ENCODE measurements around the gene PSMD9.
"Not testable (repeated sequence)": the region's sequence is repeated elsewhere in the genome, so short reads cannot be mapped to it uniquely, and the experiment has no call there.

PSMD9 gene

DNA sequence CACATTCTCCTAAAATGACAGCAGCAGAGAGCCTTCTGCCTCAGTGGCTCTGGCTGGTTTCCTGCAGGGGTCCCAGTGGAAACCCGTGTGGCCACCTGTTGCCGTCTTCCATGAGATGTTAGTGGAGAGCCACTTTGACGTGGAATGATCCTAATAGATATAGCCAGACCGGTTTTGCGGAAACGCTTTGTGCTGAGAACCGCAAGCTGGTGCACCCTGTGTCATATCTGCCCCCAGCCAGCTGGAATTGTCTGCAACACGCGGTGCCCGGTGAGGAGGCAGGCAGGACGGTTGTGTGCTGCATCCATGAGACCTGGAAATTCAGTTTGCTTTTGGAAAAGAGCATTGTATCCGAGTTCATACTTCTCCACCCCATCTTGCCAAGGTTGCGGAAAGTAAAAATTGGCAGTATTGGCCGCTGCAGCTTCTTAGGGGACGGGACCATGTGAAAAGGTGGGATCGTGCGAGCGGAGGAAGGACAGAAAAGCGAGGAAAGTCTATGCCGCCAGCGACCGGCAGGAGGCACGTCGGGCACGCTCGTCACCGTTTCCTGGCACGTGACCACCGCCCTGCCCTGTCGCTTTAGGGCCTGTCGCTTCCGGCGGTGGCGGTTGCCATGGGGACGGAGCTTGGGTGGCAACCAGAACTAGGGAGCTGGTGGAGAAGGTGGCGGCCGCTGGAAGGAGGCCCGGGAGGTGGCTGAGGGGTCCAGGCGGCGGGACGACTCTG, 29.5 kb downstream of the PSMD9 start, which contains the start of gene CFAP251:
TSS of gene CFAP251 (plus strand) at position 643 of the 729 bp plus-strand sequence. CDS start 2,714 bp downstream, outside the sequence.
- DNase-seq (ENCODE audit: low read depth in 1 of 2, low spot score in 1 of 2) = peak; percentile 87 to 89

DNA sequence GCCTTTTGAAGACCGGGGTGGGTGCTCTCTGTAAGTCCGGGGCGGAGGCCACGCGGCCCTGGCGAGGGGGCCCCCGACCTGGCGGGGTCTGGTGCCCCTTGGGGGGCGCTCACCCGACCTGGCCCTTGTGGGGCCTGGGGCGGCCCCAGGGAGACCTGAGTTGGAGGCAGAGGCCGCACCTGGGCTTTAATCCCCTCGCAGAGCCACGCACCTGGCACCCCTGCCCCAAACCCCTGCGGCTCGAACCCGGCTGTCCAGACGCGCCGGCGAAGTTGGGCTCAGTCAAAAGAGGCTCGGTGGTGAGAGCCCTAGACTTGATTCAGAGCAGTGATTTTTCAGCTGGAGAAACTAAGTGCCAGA, 30.1 kb downstream of the PSMD9 start:
- DNase-seq (ENCODE audit: low read depth in 1 of 2, low spot score in 1 of 2) = no peak

DNA sequence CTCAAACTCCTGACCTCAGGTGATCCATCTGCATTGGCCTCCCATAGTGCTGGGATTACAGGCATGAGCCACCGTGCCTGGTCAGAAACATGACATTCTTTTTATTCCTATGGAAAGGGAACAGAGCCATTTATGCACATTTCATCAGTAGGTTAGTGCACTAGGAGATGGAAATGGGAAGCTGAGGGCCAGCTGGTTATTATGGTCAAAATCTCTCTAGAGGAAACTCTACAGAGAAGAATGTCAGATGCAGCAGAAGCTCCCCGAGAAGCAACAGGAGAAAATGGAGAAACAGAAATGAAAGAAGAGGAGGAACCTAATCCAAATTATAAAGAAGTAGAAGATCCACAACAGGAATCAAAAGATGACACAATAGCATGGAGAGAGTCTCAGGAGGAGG, 32.5 kb downstream of the PSMD9 start:
- no peak for DNase-seq (ENCODE audit: low read depth in 1 of 2, low spot score in 1 of 2)

DNA sequence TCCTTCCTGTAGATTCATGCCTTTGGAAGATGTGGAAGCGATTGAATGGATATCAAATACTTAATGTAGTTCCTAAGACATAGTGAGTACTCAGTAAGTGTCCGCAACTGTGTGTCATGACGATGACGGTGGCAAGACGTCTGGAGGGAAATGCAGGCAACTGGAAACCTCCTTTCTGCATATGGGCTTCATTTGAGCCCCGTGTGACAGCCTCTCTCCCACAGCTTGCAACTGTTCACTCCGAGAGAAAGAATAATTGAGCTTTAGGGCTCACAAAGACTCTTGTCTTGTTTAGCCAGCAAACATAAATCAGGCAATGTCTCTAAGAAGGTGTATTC, 36.7 kb downstream of the PSMD9 start:
- DNase-seq (ENCODE audit: low read depth in 1 of 2, low spot score in 1 of 2) = no peak

DNA sequence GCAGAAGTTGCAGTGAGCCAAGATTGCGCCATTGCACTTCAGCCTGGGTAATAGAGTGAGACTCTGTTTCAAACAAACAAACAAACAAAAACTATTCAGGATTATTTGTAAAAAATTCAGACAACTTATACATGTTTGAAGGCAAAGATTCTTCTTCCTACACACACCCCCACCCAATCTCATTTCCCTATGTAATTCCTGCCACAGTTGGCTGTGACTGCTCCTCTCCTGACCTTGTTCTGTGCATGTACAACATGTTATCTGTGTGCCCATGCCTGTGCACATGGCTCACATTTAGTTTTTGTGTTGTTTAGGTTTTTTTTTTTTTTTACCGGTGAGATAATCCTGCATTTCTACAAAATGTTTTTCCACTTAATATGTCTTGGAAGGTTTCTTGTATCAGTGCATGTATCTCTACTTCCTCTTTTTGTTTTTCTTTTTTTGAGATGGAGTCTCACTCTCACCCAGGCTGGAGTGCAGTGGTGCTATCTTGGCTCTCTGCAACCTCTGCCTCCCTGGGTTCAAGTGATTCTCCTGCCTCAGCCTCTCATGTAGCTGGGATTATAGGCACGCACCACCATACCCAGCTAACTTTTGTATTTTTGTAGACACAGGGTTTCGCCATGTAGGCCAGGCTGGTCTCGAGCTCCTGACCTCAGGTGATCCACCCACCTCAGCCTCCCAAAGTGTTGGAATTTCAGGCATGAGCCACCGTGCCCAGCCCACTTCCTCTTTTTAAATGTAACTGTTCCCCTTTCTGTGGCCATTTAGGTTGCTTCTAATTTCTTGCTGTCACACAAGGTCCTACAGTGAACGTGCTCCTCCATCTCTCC, 38.5 kb downstream of the PSMD9 start:
- DNase-seq (ENCODE audit: low read depth in 1 of 2, low spot score in 1 of 2) = no peak

DNA sequence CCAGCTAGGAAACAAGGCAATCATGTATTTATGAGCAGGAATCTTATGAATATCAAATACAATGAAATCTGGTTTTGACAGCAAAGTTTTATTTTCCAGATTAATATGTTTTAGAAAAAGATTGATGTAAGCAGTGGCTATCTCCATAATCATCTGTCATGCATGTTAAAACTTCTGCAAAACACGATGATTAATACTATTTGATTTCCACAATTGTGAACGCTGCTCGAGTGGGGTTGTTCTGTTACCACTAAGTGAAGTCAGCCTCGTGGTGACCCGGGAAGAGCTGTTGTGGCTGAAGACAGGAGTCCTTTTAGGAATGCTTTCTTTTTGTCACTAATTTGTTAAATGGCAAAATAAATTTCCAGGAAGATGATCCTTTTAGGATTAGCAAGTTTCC, 39.2 kb downstream of the PSMD9 start:
- DNase-seq (ENCODE audit: low read depth in 1 of 2, low spot score in 1 of 2) = no peak

DNA sequence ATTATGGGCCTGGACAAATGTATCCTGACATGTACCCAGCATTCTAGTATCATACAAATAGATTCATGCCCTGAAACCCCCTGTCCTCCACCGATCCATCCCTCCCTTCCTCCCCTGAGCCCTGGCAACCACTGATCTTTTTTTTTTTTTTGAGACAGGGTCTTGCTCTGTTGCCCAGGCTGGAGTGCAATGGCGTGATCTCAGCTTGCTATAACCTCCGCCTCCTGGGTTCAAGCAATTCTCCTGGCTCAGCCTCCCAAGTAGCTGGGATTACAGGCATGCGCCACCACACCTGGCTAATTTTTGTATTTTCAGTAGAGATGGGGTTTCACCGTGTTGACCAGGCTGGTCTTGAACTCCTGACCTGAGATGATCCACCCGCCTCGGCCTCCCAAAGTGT, 41.0 kb downstream of the PSMD9 start:
- DNase-seq (ENCODE audit: low read depth in 1 of 2, low spot score in 1 of 2) = not testable (repeated sequence)

DNA sequence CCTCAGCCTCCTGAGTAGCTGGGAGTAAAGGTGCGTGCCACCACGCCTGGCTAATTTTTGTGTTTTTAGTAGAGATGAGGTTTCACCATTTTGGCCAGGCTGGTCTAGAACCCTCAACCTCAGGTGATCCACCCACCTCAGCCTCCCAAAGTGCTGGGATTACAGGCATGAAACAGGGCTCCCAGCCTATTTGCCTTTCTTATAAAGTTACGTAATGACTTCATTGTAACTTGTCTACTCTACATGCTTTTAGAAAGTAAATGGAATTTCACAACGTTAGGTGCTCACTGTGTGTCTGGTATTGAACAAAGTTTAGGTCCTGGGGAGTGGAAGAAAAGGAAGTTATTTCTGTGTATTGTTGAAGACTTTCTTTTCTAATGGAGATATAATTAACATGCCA, 42.3 kb downstream of the PSMD9 start:
- no peak for DNase-seq (ENCODE audit: low read depth in 1 of 2, low spot score in 1 of 2)

DNA sequence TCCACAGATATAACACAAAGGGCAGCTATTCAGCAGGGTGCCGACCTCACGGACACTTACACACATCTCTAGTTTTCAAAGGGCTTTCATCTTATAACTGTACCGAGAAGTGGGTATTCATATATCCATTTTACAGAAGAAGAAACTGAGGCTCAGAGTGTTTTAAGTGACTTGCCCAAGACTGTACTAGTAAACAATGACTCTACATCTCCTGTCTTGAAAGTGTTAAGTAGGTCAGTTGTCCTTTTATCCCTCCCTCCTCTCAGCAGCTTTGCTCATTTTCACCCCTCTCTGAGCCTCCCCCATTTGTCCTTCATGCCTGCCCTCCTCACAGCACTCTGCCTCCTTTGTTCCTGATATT, 43.6 kb downstream of the PSMD9 start:
- DNase-seq (ENCODE audit: low read depth in 1 of 2, low spot score in 1 of 2) = no peak

DNA sequence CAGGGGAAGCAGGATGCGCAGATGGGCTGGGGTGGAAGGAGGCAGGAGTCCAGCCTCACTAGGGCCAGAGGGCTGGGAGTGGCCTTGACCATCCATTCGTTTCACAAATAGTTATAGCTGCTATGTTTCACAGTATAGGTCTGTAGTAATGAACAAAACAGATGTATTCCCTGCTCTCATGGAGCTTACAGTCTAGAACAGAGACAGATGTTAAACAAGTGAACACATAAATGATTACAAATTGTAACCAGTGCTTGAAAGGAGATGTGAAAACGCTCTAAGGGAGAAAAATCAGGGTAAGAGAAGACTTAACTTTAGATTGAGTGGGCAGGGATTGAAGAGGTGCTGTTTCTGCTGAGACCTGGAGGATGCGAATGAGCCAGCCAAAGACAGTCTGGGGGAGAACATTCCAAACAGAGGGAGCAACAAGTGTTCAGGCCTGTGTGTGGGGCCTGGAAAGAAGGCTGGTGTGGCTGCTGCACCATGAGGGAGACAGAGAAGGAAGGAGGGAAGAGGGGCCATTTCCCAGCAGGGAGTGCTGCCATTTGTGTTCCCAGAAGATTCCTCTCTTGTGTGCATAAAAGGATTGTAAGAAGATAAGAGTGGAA, 44.4 kb downstream of the PSMD9 start:
- DNase-seq (ENCODE audit: low read depth in 1 of 2, low spot score in 1 of 2) = no peak

DNA sequence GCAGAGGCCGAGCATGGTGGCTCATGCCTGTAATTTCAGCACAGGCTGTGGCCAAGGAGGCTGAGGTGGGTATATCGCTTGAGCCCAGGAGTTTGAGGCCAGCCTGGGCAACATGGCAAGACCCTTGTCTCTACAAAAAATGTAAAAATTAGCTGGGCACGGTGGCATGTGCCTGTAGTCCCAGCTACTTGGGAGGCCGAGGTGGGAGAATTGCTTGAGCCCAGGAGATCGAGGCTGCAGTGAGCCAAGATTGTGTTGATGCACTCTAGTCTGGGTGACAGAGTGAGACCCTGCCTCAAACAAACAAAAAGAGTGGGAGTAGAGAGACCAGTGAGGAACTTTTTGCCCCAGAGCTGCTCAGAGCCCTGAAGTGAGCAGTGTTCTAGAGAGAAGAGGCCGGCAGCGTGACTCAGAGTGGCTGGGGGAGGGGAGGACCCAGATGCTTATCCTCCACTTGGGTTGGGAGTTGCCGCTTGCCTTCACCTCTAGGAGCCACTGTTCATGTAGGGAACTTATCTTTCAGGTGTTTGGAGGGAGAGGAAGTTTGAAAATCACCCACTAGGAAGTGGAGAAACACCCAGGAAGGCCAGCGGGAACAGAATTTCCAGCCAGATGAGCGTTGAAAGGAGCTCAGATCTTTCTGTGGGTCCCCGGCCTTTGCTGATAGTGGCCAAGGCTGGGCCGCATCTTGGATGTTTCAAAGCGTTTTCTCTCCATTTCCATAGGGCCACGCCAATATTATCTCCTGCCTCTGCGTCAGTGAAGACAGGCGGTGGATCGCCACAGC, 45.1 kb downstream of the PSMD9 start:
- DNase-seq (ENCODE audit: low read depth in 1 of 2, low spot score in 1 of 2) = no peak

DNA sequence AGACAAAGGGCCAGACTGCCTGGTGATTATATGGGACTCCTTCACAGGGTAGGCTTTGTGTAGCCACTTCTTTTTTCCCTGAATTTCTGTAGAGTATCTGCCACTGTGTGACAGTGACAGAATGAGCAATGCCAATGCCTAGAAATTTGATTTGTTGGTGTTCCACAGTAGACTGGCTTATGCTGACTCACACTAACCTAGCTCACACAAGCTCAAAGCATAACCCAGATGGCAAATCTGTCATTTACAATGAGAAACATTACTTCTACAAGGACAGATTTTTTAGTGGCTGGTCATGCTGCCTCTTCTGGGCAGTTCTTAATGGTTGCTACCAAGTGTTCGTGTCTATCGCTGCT, 45.7 kb downstream of the PSMD9 start:
- no peak for DNase-seq (ENCODE audit: low read depth in 1 of 2, low spot score in 1 of 2)

DNA sequence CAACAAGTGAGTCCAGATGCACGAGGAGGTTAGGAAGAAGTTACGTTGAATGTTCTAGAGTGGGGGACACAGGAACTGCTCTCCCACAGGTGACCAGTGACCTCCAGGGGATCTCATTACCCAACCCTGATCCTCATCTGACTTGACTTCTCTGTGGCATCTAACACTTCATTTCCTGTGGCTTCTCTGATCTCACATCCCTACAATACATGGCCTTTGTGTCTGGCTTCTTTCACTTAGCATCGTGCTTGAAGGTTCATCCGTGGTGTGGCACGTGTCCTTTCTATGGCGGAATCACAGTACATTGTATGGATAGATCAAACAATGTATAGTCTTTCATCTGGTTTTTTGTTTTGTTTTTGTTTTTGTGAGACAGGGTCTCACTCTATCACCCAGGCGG, 49.1 kb downstream of the PSMD9 start:
- no peak for DNase-seq (ENCODE audit: low read depth in 1 of 2, low spot score in 1 of 2)

DNA sequence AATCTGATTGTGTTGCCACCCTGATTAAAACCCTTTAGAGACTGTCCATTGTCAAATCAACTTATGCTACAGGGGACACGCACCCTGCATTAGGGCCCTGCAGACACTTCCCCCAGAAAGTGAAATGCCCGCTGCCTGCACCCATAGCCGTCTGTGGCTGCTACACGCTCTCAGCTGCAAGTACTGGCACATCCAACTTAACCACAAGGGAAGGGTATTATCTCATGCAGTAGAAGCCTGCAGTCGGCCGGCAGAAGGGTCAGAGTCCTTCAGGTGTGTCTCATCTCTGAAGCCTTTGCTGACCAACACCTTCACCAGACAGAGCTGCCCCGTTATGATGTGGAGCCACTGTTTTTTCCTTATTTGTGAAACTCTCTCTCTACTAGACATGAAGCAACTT, 50.6 kb downstream of the PSMD9 start:
- no peak for DNase-seq (ENCODE audit: low read depth in 1 of 2, low spot score in 1 of 2)

DNA sequence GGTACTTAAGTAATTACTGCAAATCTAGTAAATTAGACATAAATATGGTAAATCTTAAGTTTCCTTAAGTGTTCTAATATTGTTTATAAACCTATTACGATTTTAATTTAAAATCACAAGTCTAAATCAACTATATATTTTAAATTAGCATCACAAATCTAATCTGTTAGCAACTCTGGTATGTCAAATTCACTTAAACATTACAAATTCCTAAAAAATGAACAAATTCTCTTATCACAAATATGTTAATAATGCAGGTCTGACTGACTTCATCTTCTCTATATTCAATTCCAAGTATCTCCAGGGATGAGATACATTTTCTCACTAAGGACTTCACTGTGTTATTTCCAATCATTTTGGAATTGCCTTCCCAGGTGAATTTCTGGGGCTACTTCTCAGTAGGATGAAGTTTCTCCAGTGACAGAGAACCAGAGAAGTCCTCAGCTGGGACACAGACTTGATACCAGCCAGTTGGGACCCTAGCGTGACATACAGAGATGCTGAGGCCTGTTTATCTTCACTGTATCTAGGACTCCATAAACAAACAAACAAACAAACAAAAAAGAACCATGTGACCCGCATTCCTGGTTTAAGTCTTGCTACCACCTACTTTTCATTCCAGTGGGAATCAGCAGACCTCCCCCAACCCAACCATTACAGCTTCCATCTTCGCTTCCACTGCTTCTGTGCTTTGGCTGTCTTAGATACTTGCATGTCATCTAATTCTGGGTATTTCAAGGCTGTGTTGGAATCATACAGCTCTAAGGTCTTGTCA, 51.6 kb downstream of the PSMD9 start:
- DNase-seq (ENCODE audit: low read depth in 1 of 2, low spot score in 1 of 2) = no peak

DNA sequence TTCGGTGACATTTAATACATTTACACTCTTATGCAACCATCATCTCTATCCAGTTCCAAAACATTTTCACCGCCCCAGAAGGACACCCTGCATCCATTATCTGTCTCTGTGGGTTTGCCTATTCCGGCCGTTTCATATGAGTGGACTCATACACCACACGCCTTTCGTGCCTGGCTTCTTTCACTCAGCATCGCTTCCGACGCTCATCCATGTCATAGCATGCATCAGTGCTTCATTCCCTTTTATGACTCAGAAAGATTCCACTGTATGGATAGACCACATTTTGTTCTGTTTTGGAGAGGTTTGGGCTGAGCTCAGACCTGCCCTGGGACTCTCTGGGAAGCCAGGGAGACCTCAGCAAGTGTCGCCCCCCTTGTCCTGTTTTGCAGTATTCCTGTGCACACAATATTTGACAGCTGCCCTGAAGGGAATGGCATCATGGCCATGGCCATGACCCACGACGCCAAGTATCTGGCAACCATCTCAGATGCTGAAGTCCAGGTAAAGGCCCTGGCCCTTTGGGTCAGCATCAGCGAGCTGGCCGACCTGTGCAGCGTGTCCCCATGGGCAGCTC, 53.6 kb downstream of the PSMD9 start:
- no peak for DNase-seq (ENCODE audit: low read depth in 1 of 2, low spot score in 1 of 2)

DNA sequence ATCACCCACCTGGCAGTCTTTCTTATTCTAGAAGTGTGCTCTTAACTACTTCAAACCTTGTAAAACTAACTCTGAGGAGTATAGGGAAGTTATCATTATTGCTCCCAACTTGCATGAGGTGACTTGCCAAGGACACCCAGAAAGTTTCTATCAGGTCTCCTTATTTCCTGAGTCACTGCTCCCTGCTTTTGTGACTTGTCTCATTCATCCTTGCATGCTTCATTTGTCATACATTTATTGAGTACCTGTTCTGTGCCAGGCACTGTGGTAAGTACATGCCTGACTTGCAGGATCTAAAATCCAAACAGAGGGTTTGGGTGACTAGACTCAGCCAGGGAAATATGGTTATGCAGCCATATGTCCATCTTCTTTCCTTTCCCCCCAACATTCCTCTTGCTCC, 55.3 kb downstream of the PSMD9 start:
- no peak for DNase-seq (ENCODE audit: low read depth in 1 of 2, low spot score in 1 of 2)

DNA sequence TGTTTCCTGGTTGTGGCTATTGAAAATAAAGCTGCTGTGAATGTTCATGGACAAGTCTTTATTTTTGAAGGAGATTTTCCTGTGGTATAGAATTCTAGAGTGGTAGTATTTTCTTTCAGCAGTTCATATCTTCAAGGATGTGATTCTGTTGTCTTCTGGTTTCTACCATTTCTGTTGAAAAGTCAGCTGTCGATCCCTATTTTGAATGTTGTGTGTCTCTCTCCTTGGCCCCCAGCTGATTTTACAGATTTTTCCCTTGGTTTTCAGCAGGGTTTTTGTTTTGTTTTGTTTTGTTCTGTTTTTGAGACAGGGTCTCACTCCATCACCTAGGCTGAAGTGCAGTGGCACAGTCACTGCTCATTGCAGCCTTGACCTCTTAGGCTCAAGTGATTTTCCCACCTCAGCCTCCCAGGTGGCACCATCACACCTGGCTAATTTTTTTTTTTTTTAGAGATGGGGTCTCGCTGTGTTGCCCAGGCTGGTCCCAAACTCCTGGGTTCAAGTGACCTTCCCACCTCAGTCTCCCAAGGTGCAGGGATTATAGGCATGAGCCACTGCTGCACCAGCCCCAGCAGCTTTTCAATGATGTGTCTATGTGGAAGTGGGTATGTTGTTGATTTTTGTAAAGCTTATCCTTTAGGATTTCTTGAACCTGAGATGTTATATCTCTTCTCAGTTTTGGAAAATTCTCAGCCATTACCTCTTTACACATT, 57.9 kb downstream of the PSMD9 start:
- no peak for DNase-seq (ENCODE audit: low read depth in 1 of 2, low spot score in 1 of 2)

DNA sequence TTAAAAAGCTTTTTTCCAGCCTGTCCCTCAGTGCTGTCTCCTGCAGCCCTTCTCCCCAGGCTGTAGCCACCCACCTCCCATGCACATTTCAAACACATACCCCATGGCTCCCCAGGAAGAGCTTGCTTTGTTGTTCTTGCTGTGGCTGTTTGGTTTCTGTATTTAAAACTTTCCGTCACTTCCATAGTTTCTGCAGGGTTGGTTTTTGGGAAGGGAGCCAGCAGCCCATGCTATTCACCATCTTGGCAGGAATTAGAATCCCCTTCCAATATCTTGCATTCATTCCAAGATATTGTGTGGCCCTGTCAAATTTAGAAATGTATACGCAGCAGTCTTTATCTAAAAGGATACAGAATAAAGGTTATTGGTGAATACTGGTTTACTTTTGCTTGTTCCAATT, 59.4 kb downstream of the PSMD9 start:
- DNase-seq (ENCODE audit: low read depth in 1 of 2, low spot score in 1 of 2) = no peak

Data from stimulated activated CD4-positive, alpha-beta T cell treated with anti-CD3 and anti-CD28 coated beads, Interleukin-15, amount 100 ng/mL, for 1 hour (primary cell).